Muscle of back (tissue), 11 donors: ENCODE measurements around the gene IQCE. TPM values are rescaled to one million over a fixed set of nuclear protein-coding genes. Genes with fewer than 3 reads are reported as not detected.
A peak's percentile ranks its signal among the peaks of the same experiment; 100 is the strongest.
"Not testable (repeated sequence)": the region's sequence is repeated elsewhere in the genome, so short reads cannot be mapped to it uniquely, and the experiment has no call there.

Experiments
- DNase-seq, 3 donors: peaks; one replicate each; pipeline versions ENCODE4 v3.0.0 to v3.0.0-alpha.2; 2013
- polyA plus RNA-seq, 10 donors: library from polyadenylated mRNA; unstranded; fragments of 120-200 nt; gene quantifications; one replicate each; pipeline ENCODE4 v1.2.1, GENCODE V29; 2013; ENCODE audit not compliant: insufficient read length in 10 of 10

IQCE gene
- polyA plus RNA-seq, 10 donors: 6.1 to 10.0 (median 6.7) TPM

GRCh38 chr7:2532199-2532772, 26.5 kb upstream of the IQCE start:
- peak in 1 of 3 donors; percentile 18 for DNase-seq

DNA sequence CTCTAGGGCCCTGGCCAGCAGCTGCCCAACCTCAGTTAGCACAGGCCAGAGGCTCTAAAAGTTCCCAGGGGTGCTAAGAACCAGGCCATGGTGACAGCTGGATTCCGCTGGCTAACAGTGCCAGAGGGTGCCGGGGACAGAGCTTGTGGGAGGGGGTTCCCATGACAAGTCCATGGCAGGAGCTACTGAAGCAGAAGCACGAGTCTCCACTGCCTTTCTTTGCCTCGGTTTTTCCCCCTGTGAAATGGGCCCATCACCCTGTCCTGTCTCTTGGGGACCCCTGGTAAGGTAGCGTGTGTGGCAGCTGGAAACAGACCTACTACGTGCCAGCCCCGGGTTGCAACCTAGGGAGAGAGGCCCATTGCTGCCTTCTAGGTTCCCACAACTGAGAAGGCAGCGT, 26.0 kb upstream of the IQCE start:
- DNase-seq: not testable (repeated sequence)

GRCh38 chr7:2533566-2533965, 25.2 kb upstream of the IQCE start:
- not testable (repeated sequence) for DNase-seq

- not testable (repeated sequence) for DNase-seq
Measured at GRCh38 chr7:2534214-2534613, 24.6 kb upstream of the IQCE start.

GRCh38 chr7:2535872-2536627, 22.7 kb upstream of the IQCE start:
- not testable (repeated sequence) for DNase-seq

DNA sequence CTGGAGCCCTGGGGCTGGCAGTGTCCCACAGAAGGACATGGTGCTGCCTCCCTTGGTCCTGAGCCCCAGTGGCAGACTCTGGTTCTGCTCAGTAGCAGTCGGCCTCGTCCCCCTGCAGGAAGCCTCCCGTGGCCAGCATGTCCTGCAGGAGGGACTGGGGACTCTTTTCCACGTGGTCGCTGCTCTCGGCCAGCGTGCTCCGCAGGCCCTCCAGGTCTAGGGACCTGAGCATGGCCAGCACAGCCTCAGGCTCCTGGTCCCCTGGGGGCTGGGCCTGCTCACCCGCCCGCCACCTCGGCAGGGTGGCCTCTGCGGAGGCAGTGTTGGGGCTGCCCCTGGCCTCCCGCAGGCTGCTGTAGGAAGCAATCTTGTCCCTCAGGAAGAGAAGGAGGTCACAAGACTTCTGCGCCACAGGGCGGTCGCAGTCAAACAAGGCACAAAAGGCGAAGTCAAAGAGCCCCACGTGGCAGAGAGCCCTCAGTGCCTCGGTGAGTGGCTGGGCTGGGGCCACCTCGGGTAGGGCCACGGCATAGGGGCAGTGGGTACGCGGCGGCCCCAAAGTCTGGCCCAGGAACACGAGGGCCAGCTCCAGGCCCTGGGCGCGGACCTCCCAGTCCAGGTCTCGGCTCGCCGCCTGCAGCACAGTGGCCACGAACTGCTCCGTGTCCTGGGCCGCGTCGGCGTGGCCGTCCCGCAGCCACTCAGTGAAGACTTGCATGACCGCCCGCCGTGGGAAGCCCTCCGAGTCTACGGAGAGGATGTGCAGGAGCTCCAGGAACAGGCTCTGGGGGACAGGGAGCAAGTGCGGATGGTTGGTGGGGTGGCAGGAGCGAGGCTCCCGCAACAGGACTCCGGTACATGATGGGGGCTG, 20.6 kb upstream of the IQCE start:
- peak in 1 of 3 donors; percentile 25 for DNase-seq

- DNase-seq: peak in 1 of 3 donors; percentile 16
Measured at GRCh38 chr7:2539031-2539911, 19.5 kb upstream of the IQCE start.

- no peak for DNase-seq
Measured at GRCh38 chr7:2540133-2540532, 18.6 kb upstream of the IQCE start.

DNA sequence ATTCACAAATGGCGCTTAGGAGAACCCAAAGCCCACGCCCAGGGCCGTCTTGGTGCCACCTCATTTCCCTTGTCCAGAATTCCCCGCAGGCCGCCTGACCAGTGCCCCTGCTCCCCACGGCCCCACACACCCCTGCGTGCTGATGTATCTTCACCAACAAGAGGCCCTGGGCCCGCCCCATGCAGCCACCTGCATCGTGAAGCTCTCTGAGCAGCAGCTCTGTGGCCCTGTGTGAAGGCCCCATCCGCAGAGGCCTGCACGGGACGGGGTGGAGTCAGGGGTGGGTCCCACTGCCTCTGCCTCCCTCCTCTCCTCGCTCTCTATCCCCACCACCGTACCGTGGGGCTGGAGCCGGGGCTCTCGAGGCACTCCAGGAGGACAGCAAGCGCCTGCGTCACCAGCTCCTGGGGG, 18.1 kb upstream of the IQCE start:
- DNase-seq: no peak

DNA sequence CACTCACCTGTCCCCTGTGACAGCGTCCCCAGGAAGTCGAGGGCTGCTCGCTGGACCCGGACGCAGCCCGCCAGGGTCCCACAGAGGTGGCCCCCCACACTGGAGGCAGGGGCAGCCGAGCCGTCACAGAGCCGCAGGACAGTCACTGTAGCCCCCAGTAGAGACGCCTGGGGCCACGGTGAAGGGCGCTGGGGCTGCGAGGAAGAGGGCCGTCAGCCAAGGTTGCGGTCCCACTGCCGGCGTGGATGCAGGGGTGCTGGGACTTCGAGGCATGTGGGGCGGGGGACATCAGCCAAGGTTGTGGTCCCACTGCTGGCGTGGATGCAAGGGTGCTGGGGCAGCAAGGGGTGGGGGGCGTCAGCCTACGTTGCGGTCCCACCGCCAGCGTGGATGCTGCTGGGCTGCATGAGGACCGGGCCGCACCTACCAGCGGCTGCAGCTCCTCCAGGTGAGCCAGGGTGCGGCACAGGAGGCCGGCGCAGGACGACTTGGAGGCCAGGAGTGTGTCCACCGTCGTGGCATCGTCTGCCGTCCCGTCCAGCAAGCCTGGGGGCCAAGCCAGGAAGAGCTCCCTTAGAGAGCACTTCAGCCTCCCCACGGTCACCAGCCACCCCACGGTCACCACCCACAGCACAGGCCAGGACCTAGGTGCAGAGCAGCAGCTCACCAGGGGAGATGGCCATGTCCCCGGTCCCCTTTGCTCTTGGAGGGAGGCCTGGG, 17.3 kb upstream of the IQCE start:
- peak in 1 of 3 donors; percentile 8 for DNase-seq

DNA sequence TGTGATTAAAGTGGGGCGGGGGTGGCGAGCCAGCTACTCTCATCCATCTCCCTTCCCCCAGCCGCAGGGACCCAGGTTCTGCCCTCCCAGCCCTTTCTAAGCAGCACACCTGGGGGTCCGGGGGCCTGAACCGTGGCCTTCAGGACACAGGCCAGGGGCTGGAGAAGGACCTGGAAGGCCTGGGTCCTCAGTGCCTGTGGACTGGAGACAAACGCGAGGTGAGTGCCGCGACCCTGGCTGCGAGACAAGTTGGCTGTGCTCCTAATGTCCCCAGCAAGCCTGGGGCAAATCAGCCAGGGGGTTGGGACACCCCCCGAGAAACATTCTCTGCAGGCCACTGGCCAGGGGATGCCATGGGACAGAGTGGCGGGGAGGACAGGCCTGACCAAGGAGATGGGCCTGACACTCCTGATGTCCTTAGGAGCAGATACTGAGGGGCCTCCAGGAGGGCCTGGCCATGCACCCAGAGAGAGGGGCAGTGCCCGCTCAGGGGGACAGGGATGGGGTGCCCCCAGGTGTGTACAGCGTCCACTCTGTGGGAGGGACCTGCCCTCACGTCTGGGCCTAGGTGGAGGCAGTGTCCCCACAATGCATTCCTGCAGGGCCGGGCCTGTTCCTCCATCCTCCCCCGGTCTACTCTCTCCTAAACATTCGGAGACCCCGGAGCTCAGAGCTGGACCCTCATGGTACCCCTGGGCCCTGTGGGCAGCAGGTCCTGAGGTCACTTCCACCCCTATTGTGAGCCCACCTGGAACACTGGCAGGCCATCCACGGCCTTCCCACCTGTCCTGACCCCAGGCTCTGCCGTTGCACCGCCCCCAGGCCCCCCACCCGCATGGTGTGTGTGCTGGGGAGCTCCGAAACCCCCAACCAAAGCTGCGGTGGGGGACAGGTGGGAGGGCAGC, 16.5 kb upstream of the IQCE start:
- peak in 1 of 3 donors; percentile 5 for DNase-seq

DNA sequence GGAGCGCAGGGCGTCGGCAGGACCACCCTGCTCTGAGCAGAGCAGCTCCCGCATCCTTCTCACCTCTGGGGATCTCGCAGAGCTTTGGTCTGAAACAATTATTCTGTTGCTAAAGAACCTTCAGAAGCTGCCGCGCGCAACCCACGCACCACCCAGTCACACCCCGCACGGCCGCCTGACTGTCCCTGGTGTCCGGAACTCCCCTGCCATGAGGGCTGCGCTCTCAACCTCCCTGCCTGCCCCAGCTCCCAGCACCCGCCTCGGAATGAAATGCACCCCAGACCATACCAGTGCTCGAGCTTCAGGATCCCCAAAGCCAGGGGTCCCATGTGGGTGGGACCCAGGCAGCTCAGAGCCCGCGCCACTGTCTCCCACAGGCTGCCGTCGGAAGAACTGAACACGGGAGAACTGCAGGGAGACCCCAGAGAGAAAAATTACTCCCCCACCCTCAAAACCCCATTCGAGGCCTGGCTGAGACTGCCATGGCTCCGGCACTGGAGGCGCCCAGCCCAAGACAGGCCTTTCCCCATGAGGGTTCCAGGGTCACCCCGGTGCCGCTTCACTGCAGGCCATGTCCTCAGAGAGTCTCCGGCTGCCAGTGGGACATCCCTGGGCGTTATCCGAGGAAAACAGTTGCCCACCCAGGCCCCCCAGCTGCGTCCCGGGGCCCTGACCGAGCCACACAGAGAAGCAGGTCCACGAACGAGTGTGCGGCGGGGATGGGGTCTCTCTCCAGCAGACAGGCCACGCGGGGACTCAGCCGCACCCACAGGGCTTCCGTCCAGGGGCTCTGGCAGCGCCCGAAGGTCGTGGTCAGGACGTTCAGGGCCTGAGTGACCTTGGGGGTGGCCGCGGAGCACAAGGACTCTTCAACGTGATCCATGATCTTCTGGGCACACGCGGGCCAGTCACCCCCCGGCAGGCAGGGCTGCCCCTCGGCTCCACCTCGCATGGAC, 15.6 kb upstream of the IQCE start:
- DNase-seq: no peak

DNA sequence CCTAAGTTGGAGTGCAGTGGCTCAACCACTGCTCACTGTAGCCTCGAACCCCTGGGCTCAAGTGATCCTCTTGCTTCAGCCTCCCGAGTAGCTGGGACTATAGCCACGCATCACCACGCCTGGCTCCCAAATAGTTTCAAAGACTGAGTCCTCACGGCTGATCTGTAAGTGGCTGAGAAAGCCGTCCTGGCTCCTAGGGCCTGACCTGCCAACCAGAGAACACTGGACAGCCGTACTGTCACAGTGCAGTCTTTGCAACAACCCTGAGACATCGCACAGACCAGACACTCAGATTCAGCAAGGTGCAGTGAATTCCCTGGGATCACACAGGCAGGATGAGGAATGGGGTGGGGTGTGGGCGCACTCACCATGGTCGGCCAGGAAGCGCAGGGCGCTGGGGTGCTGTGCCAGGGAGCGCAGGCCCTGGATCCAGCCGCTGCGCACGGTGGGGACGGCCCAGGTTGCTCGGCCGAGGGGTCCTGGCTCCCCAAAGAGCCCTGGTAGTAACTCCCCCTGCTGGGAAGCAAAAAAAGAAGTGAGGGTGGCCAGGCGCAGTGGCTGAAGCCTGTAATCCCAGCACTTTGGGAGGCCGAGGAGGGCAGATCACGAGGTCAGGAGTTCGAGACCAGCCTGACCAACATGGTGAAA, 14.1 kb upstream of the IQCE start:
- no peak for DNase-seq

DNA sequence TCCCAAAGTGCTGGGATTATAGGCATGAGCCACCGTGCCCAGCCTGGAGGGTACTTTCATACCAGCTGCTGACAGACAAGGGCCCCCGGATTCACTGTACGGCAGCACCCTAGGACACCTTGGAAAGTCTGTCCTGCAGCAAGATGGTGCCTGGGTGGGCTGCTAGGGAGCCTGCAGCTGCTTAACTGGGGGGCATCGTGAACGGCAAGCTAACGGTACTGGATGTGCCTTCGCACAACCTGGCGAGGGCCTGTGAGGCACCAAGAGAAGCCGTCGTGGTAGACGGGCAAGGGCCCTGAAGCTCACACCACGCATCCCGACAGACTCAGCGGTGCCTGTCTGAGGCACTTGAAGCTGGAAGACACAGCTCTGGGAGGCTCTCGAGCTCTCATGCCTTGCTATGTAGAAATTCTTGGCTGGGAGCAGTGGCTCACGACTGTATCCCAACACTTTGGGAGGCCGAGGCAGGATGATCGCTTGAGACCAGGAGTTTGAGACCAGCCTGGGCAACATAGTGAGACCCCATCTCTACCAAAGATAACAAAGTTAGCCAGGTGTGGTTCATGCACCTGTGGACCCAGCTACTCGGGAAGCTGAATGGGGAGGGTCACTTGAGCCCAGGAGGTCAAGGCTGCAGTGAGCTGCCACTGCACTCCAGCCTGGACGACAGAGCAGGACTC, 12.9 kb upstream of the IQCE start:
- DNase-seq: no peak

GRCh38 chr7:2546776-2547586, 11.8 kb upstream of the IQCE start:
- DNase-seq: no peak

- DNase-seq: no peak
Measured at GRCh38 chr7:2551418-2551817, 7.4 kb upstream of the IQCE start.
